MCF 10A (cell line): ENCODE measurements around the gene SLC25A43. TPM values are rescaled to one million over a fixed set of nuclear protein-coding genes. Genes with fewer than 3 reads are reported as not detected.
"Not testable (repeated sequence)": the region's sequence is repeated elsewhere in the genome, so short reads cannot be mapped to it uniquely, and the experiment has no call there.

Experiments used
- Bru-seq: library from RNA; stranded (reverse); fragments of 400-500 nt; gene quantifications from one replicate; lab custom pipeline; 2021; lab: Mats Ljungman, UMichigan
- BruChase-seq, 2 experiments: library from RNA; stranded (reverse); fragments of 400-500 nt; gene quantifications; one replicate each; lab custom pipeline; 2021; lab: Mats Ljungman, UMichigan
- BruUV-seq: library from RNA; stranded (reverse); fragments of 400-500 nt; replicated peaks from 2 replicates; lab custom pipeline; 2021; lab: Mats Ljungman, UMichigan
- CTCF ChIA-PET: fragments of 300-600 bp; sonication (Branson Sonifier 250); formaldehyde crosslinking; extraction: SDS; loops from one replicate; lab custom pipeline; 2021; ENCODE audit warnings: antibody characterized with exemption, inconsistent platforms; lab: Yijun Ruan, JAX
- POLR2A ChIA-PET: fragments of 300-600, 350-650 bp; sonication (Branson Sonifier 250); formaldehyde crosslinking; extraction: SDS; loops from one replicate; lab custom pipeline; 2020; ENCODE audit warnings: antibody characterized with exemption, inconsistent platforms; lab: Yijun Ruan, JAX
- DNase-seq: peaks from one replicate; pipeline ENCODE4 v3.0.0-alpha.2; 2018; ENCODE audit not compliant: unreplicated experiment
- H3K27ac Mint-ChIP-seq: one replicate; pipeline ENCODE4 v1.8.0; 2022; ENCODE audit warnings: mild to moderate bottlenecking, low read depth, mixed read lengths; ENCODE audit not compliant: unreplicated experiment
- H3K27me3 Mint-ChIP-seq: one replicate; pipeline ENCODE4 v1.8.0; 2022; ENCODE audit warnings: mixed read lengths; ENCODE audit not compliant: insufficient read depth, unreplicated experiment
- H3K36me3 Mint-ChIP-seq: one replicate; pipeline ENCODE4 v1.8.0; 2022; ENCODE audit warnings: mild to moderate bottlenecking, moderate library complexity, mixed read lengths; ENCODE audit not compliant: insufficient read depth, unreplicated experiment
- H3K4me1 Mint-ChIP-seq: one replicate; pipeline ENCODE4 v1.8.0; 2022; ENCODE audit warnings: mixed read lengths; ENCODE audit not compliant: insufficient read depth, unreplicated experiment
- H3K4me3 Mint-ChIP-seq: one replicate; pipeline ENCODE4 v1.8.0; 2022; ENCODE audit warnings: mild to moderate bottlenecking, moderate library complexity, mixed read lengths; ENCODE audit not compliant: unreplicated experiment
- H3K9me3 Mint-ChIP-seq: one replicate; pipeline ENCODE4 v1.8.0; 2022; ENCODE audit warnings: mixed read lengths; ENCODE audit not compliant: unreplicated experiment
- CTCF ChIP-seq: fragments of 200-600 bp; IDR thresholded peaks from one replicate; pipeline ENCODE4 v1.8.0; 2022; ENCODE audit warnings: antibody characterized with exemption, mild to moderate bottlenecking; ENCODE audit not compliant: unreplicated experiment
- intact Hi-C: fragments of 100-400 bp; cut with micrococcal nuclease; formaldehyde crosslinking; loops from 2 replicates; pipeline ENCODE4 v1.14.1; 2022
- long read RNA-seq: library from polyadenylated mRNA; stranded (forward); transcript quantifications from one replicate; pipeline ENCODE4 v2.0.0, GENCODE V29; 2022
- total RNA-seq: library from RNA; stranded (reverse); gene quantifications from 2 replicates; pipeline ENCODE4 v1.2.3, GENCODE V29; 2022

Gene SLC25A43
- total RNA-seq (16.0 and 18.4 TPM in 2 replicates), Bru-seq, nascent RNA (percentile 64 among the genes with signal in this experiment), BruChase-seq, experiment 1, labeled RNA remaining after a 6-hour chase (percentile 66 among the genes with signal in this experiment), BruChase-seq, experiment 2, labeled RNA remaining after a 2-hour chase (percentile 71 among the genes with signal in this experiment)
- long read RNA-seq, transcript SLC25A43-201 (5 exons, 2,783 nt): major isoform, 27 of 44 reads
- long read RNA-seq, transcript SLC25A43-204 (4 exons, 896 nt): minor isoform, 5 of 44 reads
- long read RNA-seq, partial matches to known transcripts: 0 of 44 reads
- long read RNA-seq, other reads (novel, unspliced or antisense): 12 of 44 reads

- DNase-seq: peak; percentile 31
- no peak for TF ChIP-seq CTCF
- BruUV-seq: no TSS peak
- POLR2A ChIA-PET: interaction anchor here (0.8 to 3.6 kb wide), 5 partner anchors 12 to 162 kb away, joined by 4 to 29 read pairs (median 7); partner anchors contain the start of gene SLC25A5
- intact Hi-C loops: no loop called here
- H3K9me3 Mint-ChIP-seq: no peaks in the 10 kb centered on the region
- H3K27ac Mint-ChIP-seq: peak within 1 kb of the TSS; percentile 92
- no peaks in the 10 kb centered on the region for H3K36me3 Mint-ChIP-seq
- H3K4me3 Mint-ChIP-seq: peak within 1 kb of the TSS; percentile 80
- H3K4me1 Mint-ChIP-seq: peaks cover 11% of the 10 kb centered on the region
- peaks cover 1% of the 10 kb centered on the region for H3K27me3 Mint-ChIP-seq
- CTCF ChIA-PET: interaction anchor here (0.6 kb wide), 1 partner anchor 1406 kb away, joined by 3 read pairs; no protein-coding TSS in a partner anchor
Observed at GRCh38 chrX:119398974-119399771, at the start of gene SLC25A43. Gene SLC25A43, plus strand, starts transcription at chrX:119399336. Its CDS starts 68 bp downstream, at chrX:119399404.

GRCh38 chrX:119359618-119360382, 39.3 kb upstream of the SLC25A43 start:
- ChIA-PET POLR2A (interaction anchor here (0.6 kb wide), 1 partner anchor 585 kb away, joined by 5 read pairs; no protein-coding TSS in a partner anchor), CTCF (no interaction called here)
- no peak for DNase-seq
- no peak for TF ChIP-seq CTCF
- Mint-ChIP-seq H3K9me3 (no peaks in the 10 kb centered on the region), H3K27me3 (peaks cover 27% of the 10 kb centered on the region), H3K27ac (no peak overlapping the region), H3K4me3 (no peak overlapping the region), H3K36me3 (no peaks in the 10 kb centered on the region), H3K4me1 (no peaks in the 10 kb centered on the region)
- intact Hi-C loops: no loop called here
- BruUV-seq: no TSS peak

- H3K27ac Mint-ChIP-seq, H3K4me1 Mint-ChIP-seq, H3K9me3 Mint-ChIP-seq, CTCF ChIA-PET, H3K4me3 Mint-ChIP-seq, DNase-seq, BruUV-seq, intact Hi-C loops, H3K36me3 Mint-ChIP-seq: not testable (repeated sequence)
- peaks cover 15% of the 10 kb centered on the region for H3K27me3 Mint-ChIP-seq
- POLR2A ChIA-PET: interaction anchor here (0.6 kb wide), 1 partner anchor 96 kb away, joined by 3 read pairs; no protein-coding TSS in a partner anchor
Observed at GRCh38 chrX:119361451-119361850, 37.7 kb upstream of the SLC25A43 start.

- DNase-seq, H3K36me3 Mint-ChIP-seq, H3K4me3 Mint-ChIP-seq, BruUV-seq, intact Hi-C loops, CTCF ChIA-PET, H3K9me3 Mint-ChIP-seq, POLR2A ChIA-PET, H3K27ac Mint-ChIP-seq, H3K4me1 Mint-ChIP-seq: not testable (repeated sequence)
- peaks cover 15% of the 10 kb centered on the region for H3K27me3 Mint-ChIP-seq
Observed at GRCh38 chrX:119362074-119362473, 37.1 kb upstream of the SLC25A43 start.
